Neutrophil (primary cell): ENCODE data around the gene P2RY11.

Experiments used
- H3K27ac ChIP-seq: fragments of 200-600 bp; sonication (generic); 2 replicates; pipeline ENCODE4 v1.5.1; 2016; ENCODE audit warnings: mild to moderate bottlenecking, moderate library complexity
- H3K27me3 ChIP-seq: fragments of 200-600 bp; sonication (generic); 2 replicates; pipeline ENCODE4 v1.6.0; 2016; ENCODE audit warnings: mild to moderate bottlenecking
- H3K36me3 ChIP-seq: fragments of 200-600 bp; sonication (generic); 2 replicates; pipeline ENCODE4 v1.5.1; 2017
- H3K4me1 ChIP-seq, 2 experiments: fragments of 200-600 bp in 1 of 2; sonication (generic) in 1 of 2; 1 replicate in 1 of 2; 2 replicates in 1 of 2; pipeline versions ENCODE4 v1.5.1 to v1.6.1; 2013 to 2016; ENCODE audit warnings: low read depth in 1 of 2, low read length in 1 of 2, mild to moderate bottlenecking in 1 of 2, moderate library complexity in 1 of 2; ENCODE audit not compliant: control insufficient read depth in 1 of 2, insufficient read depth in 1 of 2
- H3K4me3 ChIP-seq, 2 experiments: fragments of 200-600 bp in 1 of 2; sonication (generic) in 1 of 2; 1 replicate in 1 of 2; 2 replicates in 1 of 2; pipeline ENCODE4 v1.5.1; 2013 to 2016; ENCODE audit warnings: low read depth in 1 of 2, low read length in 1 of 2, mild to moderate bottlenecking in 1 of 2, moderate library complexity in 1 of 2
- H3K9me3 ChIP-seq: fragments of 200-600 bp; sonication (generic); 2 replicates; pipeline ENCODE4 v1.5.1; 2016
- TF ChIP-seq, protein P1 (sequence below): fragments of 200-600 bp; sonication (generic); IDR thresholded peaks from 2 replicates; pipeline ENCODE4 v1.5.1; 2016; ENCODE audit warnings: antibody characterized with exemption

P2RY11 gene

DNA sequence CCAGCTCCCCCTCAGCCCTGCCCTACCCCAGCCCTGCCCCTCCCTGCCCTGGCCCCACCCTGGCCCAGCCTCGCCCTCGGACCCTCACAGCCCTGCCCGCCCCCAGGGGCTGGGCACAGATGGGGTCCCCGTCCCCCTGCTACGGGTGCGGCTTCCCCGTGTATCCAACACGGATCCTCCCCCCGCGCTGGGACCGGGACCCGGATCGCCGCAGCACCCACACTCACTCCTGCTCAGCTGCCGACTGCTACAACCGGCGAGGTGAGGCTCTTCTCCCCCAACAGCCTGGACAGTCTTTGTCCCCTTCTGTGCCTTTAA is 20.2 kb upstream of the P2RY11 start:
- Histone ChIP-seq H3K4me1 (peaks cover 15 to 17% of the 10 kb centered on the region in 2 experiments), H3K4me3 (no peak overlapping the region), H3K36me3 (peaks cover 45% of the 10 kb centered on the region), H3K27ac (no peak overlapping the region), H3K9me3 (no peaks in the 10 kb centered on the region), H3K27me3 (no peaks in the 10 kb centered on the region)
- TF ChIP-seq, protein P1, sequence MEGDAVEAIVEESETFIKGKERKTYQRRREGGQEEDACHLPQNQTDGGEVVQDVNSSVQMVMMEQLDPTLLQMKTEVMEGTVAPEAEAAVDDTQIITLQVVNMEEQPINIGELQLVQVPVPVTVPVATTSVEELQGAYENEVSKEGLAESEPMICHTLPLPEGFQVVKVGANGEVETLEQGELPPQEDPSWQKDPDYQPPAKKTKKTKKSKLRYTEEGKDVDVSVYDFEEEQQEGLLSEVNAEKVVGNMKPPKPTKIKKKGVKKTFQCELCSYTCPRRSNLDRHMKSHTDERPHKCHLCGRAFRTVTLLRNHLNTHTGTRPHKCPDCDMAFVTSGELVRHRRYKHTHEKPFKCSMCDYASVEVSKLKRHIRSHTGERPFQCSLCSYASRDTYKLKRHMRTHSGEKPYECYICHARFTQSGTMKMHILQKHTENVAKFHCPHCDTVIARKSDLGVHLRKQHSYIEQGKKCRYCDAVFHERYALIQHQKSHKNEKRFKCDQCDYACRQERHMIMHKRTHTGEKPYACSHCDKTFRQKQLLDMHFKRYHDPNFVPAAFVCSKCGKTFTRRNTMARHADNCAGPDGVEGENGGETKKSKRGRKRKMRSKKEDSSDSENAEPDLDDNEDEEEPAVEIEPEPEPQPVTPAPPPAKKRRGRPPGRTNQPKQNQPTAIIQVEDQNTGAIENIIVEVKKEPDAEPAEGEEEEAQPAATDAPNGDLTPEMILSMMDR, result no peak

DNA sequence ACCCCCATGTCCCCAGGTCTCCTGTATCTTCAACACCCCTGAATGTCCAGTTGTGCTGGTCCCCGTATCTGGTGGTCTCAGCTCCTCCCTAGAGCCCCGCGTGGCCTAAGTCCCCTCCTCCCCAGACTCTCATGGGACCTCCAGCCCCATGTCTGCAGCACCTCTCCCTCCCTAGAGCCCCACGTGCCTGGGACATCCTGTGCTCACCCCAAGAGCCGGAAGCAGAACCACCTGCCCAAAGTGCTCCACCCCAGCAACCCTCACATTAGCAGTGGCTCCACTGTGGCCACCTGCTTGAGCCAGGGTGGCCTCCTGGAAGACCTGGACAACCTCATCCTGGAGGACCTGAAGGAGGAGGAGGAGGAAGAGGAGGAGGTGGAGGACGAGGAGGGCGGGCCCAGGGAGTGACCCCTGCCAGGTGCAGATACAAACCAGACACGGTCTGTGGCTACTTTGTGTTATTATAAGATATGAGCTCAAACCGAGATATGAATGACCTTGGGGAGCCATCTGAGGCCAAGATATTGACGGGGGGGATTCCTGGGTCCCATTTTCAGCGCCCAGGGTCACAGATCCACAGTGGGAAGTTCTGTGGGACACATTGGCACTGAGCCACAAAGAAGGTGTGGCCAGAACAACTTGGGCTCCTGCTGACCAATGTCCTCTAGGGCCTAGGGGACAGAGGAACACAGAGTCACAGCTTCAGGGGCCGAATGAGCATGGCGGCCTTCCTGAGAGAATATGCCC is 19.4 kb upstream of the P2RY11 start:
- H3K27me3 ChIP-seq, result no peaks in the 10 kb centered on the region
- TF ChIP-seq, protein P1, result no peak
- peaks cover 15 to 17% of the 10 kb centered on the region in 2 experiments for H3K4me1 ChIP-seq
- H3K27ac ChIP-seq, result no peak overlapping the region
- no peaks in the 10 kb centered on the region for H3K9me3 ChIP-seq
- H3K36me3 ChIP-seq, result peaks cover 45% of the 10 kb centered on the region
- H3K4me3 ChIP-seq, result no peak overlapping the region

DNA sequence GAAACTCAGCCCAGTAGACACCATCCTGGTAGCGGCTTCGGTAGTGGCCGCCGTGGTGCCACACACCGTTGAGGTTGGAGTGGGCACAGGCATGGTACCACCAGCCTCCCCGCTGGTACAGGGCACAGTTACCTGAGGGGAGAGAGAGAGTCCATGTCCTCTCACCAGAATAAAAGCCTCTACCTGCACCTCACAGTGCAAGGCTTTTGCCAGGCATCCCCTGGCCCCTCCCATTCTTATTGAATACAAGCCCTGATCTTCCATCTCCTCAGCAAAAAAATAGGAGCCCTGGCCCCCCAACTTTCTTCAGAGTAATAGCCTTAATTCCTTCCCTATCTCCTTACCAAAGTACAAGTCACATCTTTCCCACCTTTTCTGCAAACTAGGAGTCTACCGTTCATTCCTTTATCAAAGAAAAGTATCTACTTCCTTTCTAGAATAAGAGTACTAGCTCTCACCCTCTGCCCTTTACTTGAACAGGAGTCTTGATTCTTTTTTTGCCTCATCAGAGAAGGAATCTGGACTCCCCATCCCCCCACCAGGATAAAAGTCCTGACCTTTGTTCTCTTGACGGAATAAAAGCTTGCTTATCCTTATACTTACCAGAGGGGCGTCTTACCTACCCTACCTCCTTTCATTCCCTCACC is 18.7 kb upstream of the P2RY11 start:
- Histone ChIP-seq H3K4me3 (no peak overlapping the region), H3K9me3 (no peaks in the 10 kb centered on the region), H3K4me1 (peaks cover 13 to 15% of the 10 kb centered on the region in 2 experiments), H3K27me3 (no peaks in the 10 kb centered on the region), H3K36me3 (peaks cover 45% of the 10 kb centered on the region), H3K27ac (no peak overlapping the region)
- TF ChIP-seq, protein P1, result no peak

DNA sequence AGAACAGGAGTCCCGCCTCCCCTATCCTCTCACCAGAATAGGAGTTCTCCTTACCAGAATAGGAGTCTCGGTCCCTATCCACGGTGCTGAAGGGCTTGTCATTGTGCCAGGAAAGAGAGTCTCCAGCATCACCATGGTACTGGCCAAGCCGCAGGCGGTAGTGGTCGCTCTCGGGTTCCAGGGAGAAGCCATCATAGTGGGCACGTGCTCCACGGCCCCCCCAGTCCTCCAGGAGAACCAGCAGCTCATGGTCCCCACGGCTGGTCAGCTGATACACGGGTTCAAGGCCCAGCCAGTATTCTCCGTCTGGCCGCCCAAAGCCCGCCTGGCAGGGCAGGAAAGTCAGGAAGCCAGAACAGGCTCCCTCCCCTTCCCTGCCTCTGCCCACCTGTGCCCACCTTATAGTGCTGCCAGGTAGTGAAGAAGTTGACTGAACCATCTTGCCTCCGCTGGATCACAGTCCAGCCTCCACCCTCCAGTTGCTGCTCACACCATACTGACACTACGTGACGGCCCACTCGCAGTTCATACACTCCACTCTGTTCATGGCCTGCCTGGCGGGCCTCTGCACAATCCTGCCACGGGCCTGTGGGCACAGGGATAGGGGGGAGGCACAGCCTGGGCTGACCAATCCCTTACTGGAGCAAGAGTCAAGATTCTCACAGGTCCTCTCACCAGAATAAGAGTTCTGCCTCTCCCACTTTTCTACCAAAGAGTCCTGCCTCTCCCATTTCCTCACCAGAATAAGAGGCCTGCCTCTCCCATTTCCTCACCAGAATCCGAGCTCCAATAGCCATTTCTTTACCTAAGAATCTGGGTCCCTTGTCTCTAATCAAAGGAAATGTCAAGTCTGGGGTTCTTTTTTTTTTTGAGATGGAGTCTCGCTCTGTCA is 18.0 kb upstream of the P2RY11 start:
- Histone ChIP-seq H3K27me3 (no peaks in the 10 kb centered on the region), H3K4me1 (peaks cover 13 to 15% of the 10 kb centered on the region in 2 experiments), H3K36me3 (peaks cover 45% of the 10 kb centered on the region)

DNA sequence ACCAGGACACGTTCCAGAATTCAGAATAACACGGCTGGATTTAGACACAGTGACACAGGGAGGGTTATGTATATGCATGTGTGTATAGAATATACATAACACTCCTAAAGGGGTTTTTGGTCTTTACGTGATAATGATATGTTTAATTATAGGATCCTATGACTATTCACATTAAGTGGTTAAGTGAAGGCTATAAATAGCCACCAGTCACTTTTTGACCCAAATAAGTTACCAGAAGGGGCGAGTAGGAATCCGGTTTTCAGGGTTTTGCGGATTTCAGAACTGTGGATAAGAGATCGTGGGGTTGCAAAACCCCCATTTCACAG is 15.9 kb upstream of the P2RY11 start:
- Histone ChIP-seq H3K27me3 (no peaks in the 10 kb centered on the region), H3K4me3 (peak overlapping the region; percentile 48 to 66), H3K9me3 (no peaks in the 10 kb centered on the region), H3K4me1 (peaks cover 13 to 15% of the 10 kb centered on the region in 2 experiments), H3K27ac (peak overlapping the region; percentile 65), H3K36me3 (peaks cover 29% of the 10 kb centered on the region)
- TF ChIP-seq, protein P1, result no peak

More for the DNA sequence above, 18.0 kb upstream of the P2RY11 start:
- no peak overlapping the region for H3K4me3 ChIP-seq
- H3K27ac ChIP-seq, result no peak overlapping the region
- no peaks in the 10 kb centered on the region for H3K9me3 ChIP-seq
- TF ChIP-seq, protein P1, result no peak
